Measurements from ENCODE around the gene TANGO2.
A peak's percentile ranks its signal among the peaks of the same experiment; 100 is the strongest.

Gene TANGO2

GRCh38 chr22:20013382-20013871, 7.5 kb upstream of the TANGO2 start:
- H3K27ac ChIP-seq: no peak overlapping the region

GRCh38 chr22:20014526-20015186, 6.3 kb upstream of the TANGO2 start:
- TF ChIP-seq CTCF (conservative IDR thresholded peaks at IDR 0.05): no peak
- TF ChIP-seq ZFX (IDR thresholded peaks at IDR 0.05): no peak
- H3K27ac ChIP-seq: no peak overlapping the region

More at GRCh38 chr22:20013382-20013871, 7.5 kb upstream of the TANGO2 start:
- TF ChIP-seq ZFX (IDR thresholded peaks at IDR 0.05) (no peak), CTCF (conservative IDR thresholded peaks at IDR 0.05) (no peak)

GRCh38 chr22:20015187-20015625, 5.7 kb upstream of the TANGO2 start:
- TF ChIP-seq ZFX (IDR thresholded peaks at IDR 0.05) (no peak), CTCF (conservative IDR thresholded peaks at IDR 0.05) (no peak)

GRCh38 chr22:20015971-20016733, 4.8 kb upstream of the TANGO2 start:
- peak overlapping the region; percentile 61 for H3K27ac ChIP-seq
- TF ChIP-seq ZFX (IDR thresholded peaks at IDR 0.05) (peak; percentile 72; the same call in 1 of the 2 replicates), CTCF (conservative IDR thresholded peaks at IDR 0.05) (no peak)

More at GRCh38 chr22:20015187-20015625, 5.7 kb upstream of the TANGO2 start:
- H3K27ac ChIP-seq: no peak overlapping the region

GRCh38 chr22:20016734-20017621, 3.9 kb upstream of the TANGO2 start, which contains the start of gene ARVCF:
Gene ARVCF, minus strand, starts transcription at chr22:20016823. Its CDS starts 26,029 bp downstream, at chr22:19990794.
- peak within 1 kb of the TSS; percentile 61 for H3K27ac ChIP-seq

GRCh38 chr22:20017622-20017958, 3.3 kb upstream of the TANGO2 start:
- no peak for TF ChIP-seq ZFX (IDR thresholded peaks at IDR 0.05)
- no peak overlapping the region; the same call in 1 of the 2 replicates for H3K27ac ChIP-seq

More at GRCh38 chr22:20016734-20017621, 3.9 kb upstream of the TANGO2 start, which contains the start of gene ARVCF:
- peak; percentile 33; the same call in 1 of the 2 replicates for TF ChIP-seq ZFX (IDR thresholded peaks at IDR 0.05)
- no peak for TF ChIP-seq CTCF (conservative IDR thresholded peaks at IDR 0.05)

GRCh38 chr22:20018001-20018400, 2.9 kb upstream of the TANGO2 start:
- H3K27ac ChIP-seq: no peak overlapping the region
- TF ChIP-seq CTCF (conservative IDR thresholded peaks at IDR 0.05): no peak
- TF ChIP-seq ZFX (IDR thresholded peaks at IDR 0.05): no peak

All from C4-2B (cell line).